OCI-LY3 (cell line): Measurements from ENCODE around the gene MYH9.
"Not testable (repeated sequence)": the region's sequence is repeated elsewhere in the genome, so short reads cannot be mapped to it uniquely, and the experiment has no call there.

ENCODE experiments used
- CTCF ChIP-seq: fragments of 200-600, 300-600 bp; sonication (generic); IDR thresholded peaks from 2 replicates; pipeline ENCODE4 v1.5.1; 2014; ENCODE audit warnings: antibody characterized with exemption, low read length, low read depth
- EZH2phosphoT487 ChIP-seq: fragments of 200-600 bp; shearing (Covaris generic); IDR thresholded peaks from 2 replicates; pipeline ENCODE4 v1.6.1; 2018; ENCODE audit warnings: antibody characterized with exemption, mixed run types, low read depth

- TF ChIP-seq CTCF, EZH2phosphoT487: not testable (repeated sequence)
Observed at GRCh38 chr22:36289948-36290371, 97.8 kb downstream of the MYH9 start.
